Peyer's patch (tissue), 4 donors: ENCODE data around the gene MICAL3.

Source experiments
- POLR2A ChIP-seq, 2 donors: fragments of 450-650 bp; IDR thresholded peaks; one replicate each; pipeline ENCODE4 v1.5.1; 2017; ENCODE audit warnings: antibody characterized with exemption in 2 of 2, mild to moderate bottlenecking in 2 of 2, moderate library complexity in 2 of 2
- TF ChIP-seq, protein P1 (sequence below), 6 experiments: fragments of 450-650 bp in 4 of 6; fragments of 200-600 bp in 2 of 6; sonication (generic) in 1 of 6; IDR thresholded peaks; one replicate each; pipeline ENCODE4 v1.5.1; 2017 to 2019; ENCODE audit warnings: antibody characterized with exemption in 6 of 6, mild to moderate bottlenecking in 3 of 6, moderate library complexity in 1 of 6

DNA sequence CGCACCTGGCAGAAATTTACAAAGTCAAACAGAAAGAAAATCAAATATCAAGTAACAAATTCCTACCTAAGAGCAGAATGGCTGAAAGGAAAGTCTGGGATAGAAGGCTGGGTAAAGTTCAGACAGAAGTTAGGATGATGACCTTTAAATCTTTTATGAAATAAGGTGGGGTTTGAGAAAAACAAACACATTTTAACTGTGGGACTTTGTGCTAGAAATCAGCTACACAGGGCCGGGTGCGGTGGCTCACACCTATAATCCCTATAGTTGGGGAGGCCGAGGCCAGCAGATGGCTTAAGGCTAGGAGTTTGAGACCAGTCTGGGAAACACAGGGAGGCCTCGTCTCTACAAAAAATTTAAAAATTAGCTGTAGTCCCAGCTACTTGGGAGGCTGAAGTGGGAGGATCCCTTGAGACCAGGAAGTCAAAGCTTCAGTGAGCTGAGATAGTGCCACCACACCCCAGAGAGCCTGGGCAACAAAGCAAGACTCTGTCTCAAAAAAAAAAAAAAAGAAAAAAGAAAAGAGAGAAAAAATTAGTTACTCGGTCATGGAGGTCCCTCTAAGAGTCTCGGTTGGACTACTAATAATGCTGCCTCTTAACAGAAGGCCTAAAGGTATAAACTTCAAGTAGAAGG is 130.3 kb downstream of the MICAL3 start:
- TF ChIP-seq, protein P1, sequence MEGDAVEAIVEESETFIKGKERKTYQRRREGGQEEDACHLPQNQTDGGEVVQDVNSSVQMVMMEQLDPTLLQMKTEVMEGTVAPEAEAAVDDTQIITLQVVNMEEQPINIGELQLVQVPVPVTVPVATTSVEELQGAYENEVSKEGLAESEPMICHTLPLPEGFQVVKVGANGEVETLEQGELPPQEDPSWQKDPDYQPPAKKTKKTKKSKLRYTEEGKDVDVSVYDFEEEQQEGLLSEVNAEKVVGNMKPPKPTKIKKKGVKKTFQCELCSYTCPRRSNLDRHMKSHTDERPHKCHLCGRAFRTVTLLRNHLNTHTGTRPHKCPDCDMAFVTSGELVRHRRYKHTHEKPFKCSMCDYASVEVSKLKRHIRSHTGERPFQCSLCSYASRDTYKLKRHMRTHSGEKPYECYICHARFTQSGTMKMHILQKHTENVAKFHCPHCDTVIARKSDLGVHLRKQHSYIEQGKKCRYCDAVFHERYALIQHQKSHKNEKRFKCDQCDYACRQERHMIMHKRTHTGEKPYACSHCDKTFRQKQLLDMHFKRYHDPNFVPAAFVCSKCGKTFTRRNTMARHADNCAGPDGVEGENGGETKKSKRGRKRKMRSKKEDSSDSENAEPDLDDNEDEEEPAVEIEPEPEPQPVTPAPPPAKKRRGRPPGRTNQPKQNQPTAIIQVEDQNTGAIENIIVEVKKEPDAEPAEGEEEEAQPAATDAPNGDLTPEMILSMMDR (IDR thresholded peaks at IDR 0.05): no peak
- TF ChIP-seq POLR2A (IDR thresholded peaks at IDR 0.05): no peak
